ENCODE data around the gene PCDH17. TPM values are rescaled to one million over a fixed set of nuclear protein-coding genes. Genes with fewer than 3 reads are reported as not detected.

The PCDH17 gene
- total and polyA plus RNA-seq, 2 donors (not counting 1 experiment from before 2014, with no cell fraction given) = not detected

- Histone ChIP-seq H3K4me2 (replicated peaks; ENCODE audit: low read depth, low read length, poor library complexity, severe bottlenecking) (no peak overlapping the region), H3K9me3 (ENCODE audit: control extremely low read depth in 1 of 3, control insufficient read depth in 2 of 3, insufficient read depth in 1 of 3, low read length in 2 of 3) (no peaks in the 10 kb centered on the region), H3K36me3 (replicated peaks in 1 of 2; ENCODE audit: control extremely low read depth in 1 of 2, control insufficient read depth in 1 of 2, extremely low read depth in 1 of 2, insufficient read depth in 2 of 2, low read length in 1 of 2) (no peaks in the 10 kb centered on the region), H3K27me3 (replicated peaks in 1 of 4; ENCODE audit: control extremely low read depth in 1 of 4, control insufficient read depth in 3 of 4, insufficient read depth in 4 of 4, low read length in 3 of 4) (no peaks in the 10 kb centered on the region), H3K4me1 (ENCODE audit: control insufficient read depth in 2 of 2, insufficient read depth in 2 of 2, low read length in 2 of 2) (no peaks in the 10 kb centered on the region), H3K9ac (ENCODE audit: low read length) (no peak overlapping the region), H4K20me1 (ENCODE audit: control insufficient read depth, insufficient read depth, low read length, poor library complexity, severe bottlenecking) (no peaks in the 10 kb centered on the region), H3K4me3 (ENCODE audit: control extremely low read depth in 1 of 5, extremely low read depth in 1 of 5, insufficient read depth in 1 of 5, low read depth in 2 of 5, low read length in 4 of 5) (no peak overlapping the region), H2AFZ (ENCODE audit: insufficient read depth, low read depth, low read length, poor library complexity, severe bottlenecking) (no peak overlapping the region), H3K79me2 (ENCODE audit: control insufficient read depth, insufficient read depth, low read length) (no peaks in the 10 kb centered on the region), H3K27ac (ENCODE audit: low read length in 2 of 2) (no peak overlapping the region)
- intact Hi-C loops (cut with micrococcal nuclease) = no loop called here
- no peaks in the 10 kb centered on the region for H3K27me3 Mint-ChIP-seq
- POLR2A ChIA-PET = no interaction called here
- WGBS (ENCODE audit: insufficient coverage) = no CpG with 5 or more reads among the region's 2 CpGs
- no peak overlapping the region for H3K4me3 Mint-ChIP-seq
- CTCF ChIA-PET = no interaction called here
- ATAC-seq (ENCODE audit: low read depth) (no peak), DNase-seq (no peak)
- no peaks in the 10 kb centered on the region for H3K9me3 Mint-ChIP-seq (ENCODE audit: insufficient read depth)
- no peak overlapping the region for H3K27ac Mint-ChIP-seq
- TF ChIP-seq EZH2 (IDR thresholded peaks at IDR 0.05; ENCODE audit: borderline replicate concordance, insufficient read depth, low read depth, low read length, poor library complexity, severe bottlenecking) (no peak), CTCF (IDR thresholded peaks at IDR 0.05) (no peak)
- H3K4me1 Mint-ChIP-seq = no peaks in the 10 kb centered on the region
Measured at GRCh38 chr13:57704031-57704430, 72.5 kb downstream of the PCDH17 start.

GRCh38 chr13:57716295-57716694, 84.8 kb downstream of the PCDH17 start:
- CTCF ChIA-PET = no interaction called here

More at GRCh38 chr13:57716295-57716694, 84.8 kb downstream of the PCDH17 start:
- WGBS (ENCODE audit: insufficient coverage) = 40% methylated on average over 1 of the region's 3 CpGs
- no peaks in the 10 kb centered on the region for H3K79me2 ChIP-seq (ENCODE audit: control insufficient read depth, insufficient read depth, low read length)
- no peaks in the 10 kb centered on the region for H4K20me1 ChIP-seq (ENCODE audit: control insufficient read depth, insufficient read depth, low read length, poor library complexity, severe bottlenecking)
- Mint-ChIP-seq H3K4me1 (no peaks in the 10 kb centered on the region), H3K9me3 (ENCODE audit: insufficient read depth) (peaks cover 3% of the 10 kb centered on the region), H3K27me3 (no peaks in the 10 kb centered on the region), H3K4me3 (no peak overlapping the region), H3K27ac (no peak overlapping the region)
- DNase-seq = no peak
- no peaks in the 10 kb centered on the region for H3K9me3 ChIP-seq (ENCODE audit: control extremely low read depth in 1 of 3, control insufficient read depth in 2 of 3, insufficient read depth in 1 of 3, low read length in 2 of 3)
- H3K4me3 ChIP-seq (ENCODE audit: control extremely low read depth in 1 of 5, extremely low read depth in 1 of 5, insufficient read depth in 1 of 5, low read depth in 2 of 5, low read length in 4 of 5) = no peak overlapping the region
- H3K27ac ChIP-seq (ENCODE audit: low read length in 2 of 2) = no peak overlapping the region
- H3K4me1 ChIP-seq (ENCODE audit: control insufficient read depth in 2 of 2, insufficient read depth in 2 of 2, low read length in 2 of 2) = no peaks in the 10 kb centered on the region
- H3K27me3 ChIP-seq (replicated peaks in 1 of 4; ENCODE audit: control extremely low read depth in 1 of 4, control insufficient read depth in 3 of 4, insufficient read depth in 4 of 4, low read length in 3 of 4) = no peaks in the 10 kb centered on the region
- POLR2A ChIA-PET = no interaction called here
- no peak overlapping the region for H2AFZ ChIP-seq (ENCODE audit: insufficient read depth, low read depth, low read length, poor library complexity, severe bottlenecking)
- H3K9ac ChIP-seq (ENCODE audit: low read length) = no peak overlapping the region
- ATAC-seq (ENCODE audit: low read depth) = no peak
- H3K4me2 ChIP-seq (replicated peaks; ENCODE audit: low read depth, low read length, poor library complexity, severe bottlenecking) = no peak overlapping the region
- intact Hi-C loops (cut with micrococcal nuclease) = no loop called here
- H3K36me3 ChIP-seq (replicated peaks in 1 of 2; ENCODE audit: control extremely low read depth in 1 of 2, control insufficient read depth in 1 of 2, extremely low read depth in 1 of 2, insufficient read depth in 2 of 2, low read length in 1 of 2) = no peaks in the 10 kb centered on the region
- TF ChIP-seq EZH2 (IDR thresholded peaks at IDR 0.05; ENCODE audit: borderline replicate concordance, insufficient read depth, low read depth, low read length, poor library complexity, severe bottlenecking) (no peak), CTCF (IDR thresholded peaks at IDR 0.05) (no peak)

Data from B cell (primary cell).